Naive B cell (primary cell): ENCODE data around the gene CES2. TPM values are rescaled to one million over a fixed set of nuclear protein-coding genes. Genes with fewer than 3 reads are reported as not detected.
"Not testable (repeated sequence)": the region's sequence is repeated elsewhere in the genome, so short reads cannot be mapped to it uniquely, and the experiment has no call there.

ENCODE experiments used
- ATAC-seq, 2 donors: fragments of 150-1000 bp; cut with Tn5 transposase; 2 replicates each; pipeline ENCODE4 v1.10.0; 2021; ENCODE audit warnings: low read depth in 2 of 2, mild to moderate bottlenecking in 2 of 2, moderate library complexity in 2 of 2
- DNase-seq: peaks from one replicate; pipeline ENCODE4 v3.0.0; 2022
- H3K27ac Mint-ChIP-seq, 6 donors: one replicate each; pipeline ENCODE4 v1.8.0; 2020 to 2022; ENCODE audit warnings: mild to moderate bottlenecking in 6 of 6, mixed read lengths in 6 of 6, moderate library complexity in 5 of 6, inconsistent platforms in 2 of 6
- H3K27me3 Mint-ChIP-seq, 3 donors: one replicate each; pipeline ENCODE4 v1.8.0; 2021 to 2022; ENCODE audit warnings: mixed read lengths in 3 of 3, mild to moderate bottlenecking in 1 of 3
- H3K36me3 Mint-ChIP-seq, 2 donors: one replicate each; pipeline ENCODE4 v1.8.0; 2020 to 2022; ENCODE audit warnings: mixed read lengths in 2 of 2, inconsistent platforms in 1 of 2, mild to moderate bottlenecking in 1 of 2
- H3K4me1 Mint-ChIP-seq, 3 donors: one replicate each; pipeline ENCODE4 v1.8.0; 2020 to 2022; ENCODE audit warnings: mixed read lengths in 3 of 3, inconsistent platforms in 1 of 3, mild to moderate bottlenecking in 1 of 3, moderate library complexity in 1 of 3
- H3K4me3 Mint-ChIP-seq, 8 donors: one replicate each; pipeline ENCODE4 v1.8.0; 2020 to 2022; ENCODE audit warnings: mild to moderate bottlenecking in 8 of 8, mixed read lengths in 8 of 8, moderate library complexity in 8 of 8, inconsistent platforms in 2 of 8
- H3K9me3 Mint-ChIP-seq, 7 donors: one replicate each; pipeline ENCODE4 v1.8.0; 2020 to 2022; ENCODE audit warnings: mixed read lengths in 7 of 7, mild to moderate bottlenecking in 5 of 7, inconsistent platforms in 2 of 7, moderate library complexity in 1 of 7
- polyA plus RNA-seq, 6 donors: library from polyadenylated mRNA; unstranded; fragments of 300-500 nt; fragmentation: Illumina TruSeq; gene quantifications; one replicate each; pipeline ENCODE4 v1.2.3, GENCODE V29; 2021; ENCODE audit warnings: low read depth in 6 of 6

The CES2 gene
- polyA plus RNA-seq, 6 donors from 2014 or later, result 16.3 to 25.7 (median 21.0) TPM

- ATAC-seq (peak in 1 of 2 donors; percentile 4), DNase-seq (no peak)
- Mint-ChIP-seq H3K27ac (no peak overlapping the region), H3K9me3 (peaks cover 0 to 6% (median 0%) of the 10 kb centered on the region in 7 donors), H3K4me1 (peaks cover 13 to 21% (median 20%) of the 10 kb centered on the region in 3 donors), H3K27me3 (peaks cover 40 to 57% (median 46%) of the 10 kb centered on the region in 3 donors), H3K4me3 (peak overlapping the region; percentile 84 to 94 (median 89)), H3K36me3 (peaks cover 0 to 7% of the 10 kb centered on the region in 2 donors)
These were observed 13.5 kb downstream of the CES2 start for GRCh38 chr16:66948837-66949225.

GRCh38 chr16:66949472-66949871, 14.2 kb downstream of the CES2 start:
- no peak for DNase-seq
- H3K4me3 Mint-ChIP-seq, result peak overlapping the region in 7 of 8 donors; percentile 34 to 94 (median 56)
- peaks cover 0 to 7% of the 10 kb centered on the region in 2 donors for H3K36me3 Mint-ChIP-seq
- no peak overlapping the region for H3K27ac Mint-ChIP-seq
- peaks cover 44 to 62% (median 51%) of the 10 kb centered on the region in 3 donors for H3K27me3 Mint-ChIP-seq
- H3K9me3 Mint-ChIP-seq, result peaks cover 0 to 6% (median 0%) of the 10 kb centered on the region in 7 donors
- no peak for ATAC-seq
- H3K4me1 Mint-ChIP-seq, result peaks cover 17 to 21% (median 20%) of the 10 kb centered on the region in 3 donors

GRCh38 chr16:66950437-66950836, 15.1 kb downstream of the CES2 start:
- no peak for DNase-seq
- H3K4me1 Mint-ChIP-seq, result peaks cover 17 to 21% (median 20%) of the 10 kb centered on the region in 3 donors
- H3K4me3 Mint-ChIP-seq, result peak overlapping the region in 3 of 8 donors; percentile 4 to 26 (median 9)
- peaks cover 44 to 62% (median 51%) of the 10 kb centered on the region in 3 donors for H3K27me3 Mint-ChIP-seq
- H3K36me3 Mint-ChIP-seq, result peaks cover 0 to 7% of the 10 kb centered on the region in 2 donors
- no peak overlapping the region for H3K27ac Mint-ChIP-seq
- ATAC-seq, result no peak
- peaks cover 0 to 6% (median 0%) of the 10 kb centered on the region in 7 donors for H3K9me3 Mint-ChIP-seq

DNA sequence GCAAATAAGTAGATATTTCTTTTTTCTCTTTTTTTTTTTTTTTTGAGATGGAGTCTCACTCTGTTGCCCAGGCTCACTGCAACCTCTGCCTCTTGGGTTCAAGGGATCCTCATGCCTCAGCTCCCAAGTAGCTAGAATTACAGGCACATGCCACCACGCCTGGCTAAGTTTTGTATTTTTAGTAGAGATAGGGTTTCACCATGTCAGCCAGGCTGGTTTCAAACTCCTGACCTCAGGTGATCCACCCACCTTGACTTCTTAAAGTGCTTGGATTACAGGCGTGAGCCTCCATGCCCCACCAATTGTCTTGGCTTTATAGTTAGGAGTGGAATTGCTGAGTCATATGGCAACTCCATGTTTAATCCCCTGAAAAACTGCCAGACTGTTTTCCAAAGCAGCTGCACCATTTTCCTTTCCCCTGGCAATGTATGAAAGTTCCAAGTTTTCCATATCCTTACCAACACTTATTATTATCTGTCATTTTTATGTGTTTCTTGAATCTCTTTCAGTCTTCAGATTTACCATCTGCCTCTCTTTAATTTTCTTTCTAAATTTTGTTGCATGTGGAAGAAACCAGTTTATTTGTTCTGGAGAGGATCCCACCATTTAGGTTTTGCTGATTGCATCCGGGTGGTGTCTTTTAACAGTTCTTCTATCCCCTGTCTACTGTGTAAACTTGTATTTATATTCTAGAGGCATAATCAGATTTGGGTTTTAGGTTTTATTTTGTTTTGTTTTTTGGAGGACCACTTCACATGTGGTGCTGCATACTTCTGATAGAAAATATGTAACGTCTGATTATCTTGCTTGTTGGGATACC, 15.9 kb downstream of the CES2 start:
- peak overlapping the region in 1 of 8 donors; percentile 13 for H3K4me3 Mint-ChIP-seq
- ATAC-seq (no peak), DNase-seq (no peak)
- H3K4me1 Mint-ChIP-seq, result peaks cover 17 to 21% (median 20%) of the 10 kb centered on the region in 3 donors
- peaks cover 0 to 7% of the 10 kb centered on the region in 2 donors for H3K36me3 Mint-ChIP-seq
- H3K27ac Mint-ChIP-seq, result no peak overlapping the region
- peaks cover 44 to 62% (median 51%) of the 10 kb centered on the region in 3 donors for H3K27me3 Mint-ChIP-seq
- H3K9me3 Mint-ChIP-seq, result peaks cover 0 to 6% (median 0%) of the 10 kb centered on the region in 7 donors

GRCh38 chr16:66952430-66953110, 17.3 kb downstream of the CES2 start:
- peaks cover 0 to 7% of the 10 kb centered on the region in 2 donors for H3K36me3 Mint-ChIP-seq
- peaks cover 0 to 6% (median 0%) of the 10 kb centered on the region in 7 donors for H3K9me3 Mint-ChIP-seq
- H3K4me3 Mint-ChIP-seq, result no peak overlapping the region
- peaks cover 40 to 60% (median 51%) of the 10 kb centered on the region in 3 donors for H3K27me3 Mint-ChIP-seq
- no peak overlapping the region for H3K27ac Mint-ChIP-seq
- DNase-seq (no peak), ATAC-seq (no peak)
- H3K4me1 Mint-ChIP-seq, result peaks cover 10 to 13% (median 11%) of the 10 kb centered on the region in 3 donors

DNA sequence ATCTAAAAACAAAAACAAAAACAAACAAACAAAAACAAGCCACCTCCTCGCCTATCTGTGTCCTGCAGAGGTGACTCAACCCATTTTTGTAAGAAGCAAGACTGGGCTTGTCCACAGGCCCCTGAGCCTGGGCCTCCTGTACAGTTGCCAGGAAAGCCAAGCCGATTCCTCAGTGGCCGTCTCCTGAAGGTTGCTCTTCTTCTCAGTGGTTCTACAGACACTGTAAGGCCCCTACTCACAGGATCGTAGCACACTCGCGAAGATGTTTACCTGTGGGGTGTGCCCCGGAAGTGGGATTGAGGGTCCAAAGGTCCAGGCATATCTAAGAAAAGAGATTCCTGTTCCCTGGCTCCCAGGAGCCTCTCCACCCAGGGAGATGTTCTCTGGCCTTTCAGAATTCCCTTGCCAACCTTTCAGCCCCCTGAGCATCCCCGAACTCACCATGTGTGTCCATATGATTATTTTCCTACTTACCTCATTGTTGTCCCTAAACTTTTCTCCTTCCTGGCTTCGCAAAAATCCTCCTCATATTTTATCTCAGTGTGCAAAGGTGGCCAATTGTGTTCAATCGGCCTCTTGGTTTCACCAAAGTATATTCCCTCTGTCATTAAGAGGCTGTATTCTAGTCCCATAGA, 18.3 kb downstream of the CES2 start:
- Mint-ChIP-seq H3K4me3 (no peak overlapping the region), H3K4me1 (peaks cover under 1 to 8% (median 4%) of the 10 kb centered on the region in 3 donors), H3K36me3 (peaks cover 0 to 7% of the 10 kb centered on the region in 2 donors), H3K27me3 (peaks cover 33 to 56% (median 55%) of the 10 kb centered on the region in 3 donors), H3K9me3 (peaks cover 0 to 6% (median 0%) of the 10 kb centered on the region in 7 donors), H3K27ac (no peak overlapping the region)
- DNase-seq, result no peak
- no peak for ATAC-seq

DNA sequence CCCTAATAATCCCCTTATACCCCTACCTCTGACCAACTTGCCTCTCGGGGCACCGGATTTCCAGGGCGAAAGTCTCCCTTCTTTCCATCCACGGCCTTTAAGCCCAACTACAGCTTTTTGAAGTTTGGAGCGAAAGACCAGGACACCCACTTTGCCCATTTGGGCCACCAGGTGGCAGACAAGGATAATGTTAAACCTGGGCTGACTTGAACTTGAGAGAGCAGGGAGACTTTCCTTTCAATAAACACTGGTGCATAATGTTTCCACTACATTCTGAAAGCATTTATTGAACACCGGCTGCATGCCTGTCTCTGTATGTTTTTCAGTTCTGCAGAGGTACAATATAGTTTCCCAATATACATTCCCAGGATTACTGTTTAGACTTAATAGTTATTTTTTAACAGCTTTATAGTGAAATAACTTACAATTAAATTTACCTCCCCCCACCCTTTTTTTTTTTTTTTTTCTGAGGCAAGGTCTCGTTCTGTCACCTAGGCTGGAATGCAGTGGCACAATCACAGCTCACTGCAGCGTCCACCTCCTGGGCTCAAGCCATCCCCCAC, 18.9 kb downstream of the CES2 start:
- H3K9me3 Mint-ChIP-seq, result peaks cover 0 to 6% (median 0%) of the 10 kb centered on the region in 7 donors
- H3K4me3 Mint-ChIP-seq, result no peak overlapping the region
- no peak overlapping the region for H3K27ac Mint-ChIP-seq

DNA sequence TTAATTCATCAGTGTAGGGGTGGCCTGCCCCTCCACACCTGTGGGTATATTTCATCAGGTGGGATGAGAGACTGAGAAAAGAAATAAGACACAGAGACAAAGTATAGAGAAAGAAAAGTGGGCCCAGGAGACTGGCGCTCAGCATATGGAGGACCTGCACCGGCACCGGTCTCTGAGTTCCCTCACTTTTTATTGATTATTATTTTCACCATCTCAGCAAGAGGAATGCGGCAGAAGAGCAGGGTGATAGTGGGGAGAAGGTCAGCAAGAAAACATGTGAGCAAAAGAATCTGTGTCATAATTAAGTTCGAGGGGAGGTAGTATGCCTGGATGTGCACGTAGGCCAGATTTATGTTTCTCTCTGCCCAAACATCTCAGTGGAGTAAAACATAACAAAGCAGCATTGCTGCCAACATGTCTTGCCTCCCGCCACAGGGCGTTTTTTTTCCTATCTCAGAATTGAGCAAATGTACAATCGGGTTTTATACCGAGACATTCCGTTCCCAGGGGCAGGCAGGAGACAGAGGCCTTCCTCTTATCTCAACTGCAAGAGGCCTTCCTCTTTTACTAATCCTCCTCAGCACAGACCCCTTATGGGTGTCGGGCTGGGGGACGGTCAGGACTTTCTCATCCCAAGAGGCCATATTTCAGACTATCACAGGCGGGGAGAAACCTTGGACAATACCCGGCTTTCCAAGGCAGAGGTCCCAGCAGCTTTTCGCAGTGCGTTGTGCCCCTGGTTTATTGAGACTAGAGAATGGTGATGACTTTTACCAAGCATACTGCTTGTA, 20.2 kb downstream of the CES2 start:
- not testable (repeated sequence) for H3K9me3 Mint-ChIP-seq, H3K36me3 Mint-ChIP-seq, DNase-seq, ATAC-seq, H3K4me3 Mint-ChIP-seq
- Mint-ChIP-seq H3K27me3 (peaks cover 30 to 56% (median 48%) of the 10 kb centered on the region in 3 donors), H3K4me1 (peaks cover 0 to 11% (median 4%) of the 10 kb centered on the region in 3 donors), H3K27ac (peak overlapping the region in 1 of 6 donors; percentile 76)

More for the DNA sequence above, 18.9 kb downstream of the CES2 start:
- peak; percentile 64 for DNase-seq
- peaks cover 0 to 11% (median 4%) of the 10 kb centered on the region in 3 donors for H3K4me1 Mint-ChIP-seq
- ATAC-seq, result peak; percentile 74 to 90
- peaks cover 0 to 7% of the 10 kb centered on the region in 2 donors for H3K36me3 Mint-ChIP-seq
- peaks cover 37 to 53% (median 52%) of the 10 kb centered on the region in 3 donors for H3K27me3 Mint-ChIP-seq

GRCh38 chr16:66956154-66956457, 20.8 kb downstream of the CES2 start:
- H3K4me3 Mint-ChIP-seq, H3K27ac Mint-ChIP-seq, H3K36me3 Mint-ChIP-seq, DNase-seq, H3K9me3 Mint-ChIP-seq, ATAC-seq: not testable (repeated sequence)
- peaks cover 3 to 15% (median 9%) of the 10 kb centered on the region in 3 donors for H3K4me1 Mint-ChIP-seq
- peaks cover 27 to 54% (median 43%) of the 10 kb centered on the region in 3 donors for H3K27me3 Mint-ChIP-seq

GRCh38 chr16:66958857-66959703, 23.8 kb downstream of the CES2 start:
- H3K27me3 Mint-ChIP-seq, result peaks cover 9 to 30% (median 20%) of the 10 kb centered on the region in 3 donors
- ATAC-seq (no peak), DNase-seq (no peak)
- no peaks in the 10 kb centered on the region for H3K9me3 Mint-ChIP-seq
- no peaks in the 10 kb centered on the region for H3K36me3 Mint-ChIP-seq
- H3K27ac Mint-ChIP-seq, result no peak overlapping the region
- H3K4me3 Mint-ChIP-seq, result no peak overlapping the region
- peaks cover 13 to 27% (median 18%) of the 10 kb centered on the region in 3 donors for H3K4me1 Mint-ChIP-seq

DNA sequence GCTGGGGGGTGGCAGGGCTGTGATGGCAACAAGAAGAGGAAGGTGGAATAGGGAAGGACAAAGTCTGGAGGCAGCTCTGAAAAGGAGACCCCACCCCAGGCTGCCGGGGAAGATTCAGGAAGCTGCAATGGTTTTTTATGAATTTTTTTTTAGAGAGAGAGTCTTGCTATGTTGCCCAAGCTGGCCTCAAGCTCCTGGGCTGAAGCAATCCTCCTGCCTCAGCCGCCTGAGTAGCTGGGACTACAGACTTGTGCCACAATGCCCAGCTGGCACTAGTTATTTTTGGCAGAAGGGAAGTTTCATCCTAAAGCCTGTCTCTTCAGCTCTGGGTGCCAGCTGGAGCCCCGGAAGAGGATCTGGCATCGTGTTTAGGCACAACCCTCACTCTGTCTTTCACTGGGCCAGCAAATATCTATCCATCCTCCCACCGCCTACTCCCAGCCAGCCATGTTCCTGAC, 24.4 kb downstream of the CES2 start:
- no peak for ATAC-seq
- H3K4me1 Mint-ChIP-seq, result peaks cover 13 to 27% (median 17%) of the 10 kb centered on the region in 3 donors
- H3K27ac Mint-ChIP-seq, result no peak overlapping the region
- H3K36me3 Mint-ChIP-seq, result no peaks in the 10 kb centered on the region
- peaks cover 8 to 32% (median 21%) of the 10 kb centered on the region in 3 donors for H3K27me3 Mint-ChIP-seq
- no peak overlapping the region for H3K4me3 Mint-ChIP-seq
- DNase-seq, result no peak
- H3K9me3 Mint-ChIP-seq, result no peaks in the 10 kb centered on the region
